GM12801 (cell line): Measurements from ENCODE around the gene MECP2.

ENCODE experiments used
- CTCF ChIP-seq: IDR thresholded peaks from one replicate; pipeline ENCODE4 v1.5.1; 2011; ENCODE audit warnings: control low read depth; ENCODE audit not compliant: insufficient read length; ENCODE audit errors: extremely low read depth

The MECP2 gene

GRCh38 chrX:154077101-154077500, 20.4 kb downstream of the MECP2 start:
- no peak for TF ChIP-seq CTCF

- TF ChIP-seq CTCF, result no peak
Measured at GRCh38 chrX:154074199-154074598, 23.3 kb downstream of the MECP2 start.

- TF ChIP-seq CTCF, result no peak
Measured at GRCh38 chrX:154072192-154072591, 25.3 kb downstream of the MECP2 start.

- no peak for TF ChIP-seq CTCF
Measured at GRCh38 chrX:154068560-154068959, 29.0 kb downstream of the MECP2 start.

GRCh38 chrX:154064637-154065435, 32.7 kb downstream of the MECP2 start:
- no peak for TF ChIP-seq CTCF

GRCh38 chrX:154063234-154063633, 34.3 kb downstream of the MECP2 start:
- no peak for TF ChIP-seq CTCF

- TF ChIP-seq CTCF, result no peak
Measured at GRCh38 chrX:154061801-154062200, 35.7 kb downstream of the MECP2 start.
